ENCODE measurements around the gene FAM20C. TPM values are rescaled to one million over a fixed set of nuclear protein-coding genes. Genes with fewer than 3 reads are reported as not detected.

FAM20C gene
- polyA plus RNA-seq, 6 donors from 2014 or later, result 0.18 TPM; not detected in 5

- Mint-ChIP-seq H3K9me3 (peaks cover 0 to 3% (median 1%) of the 10 kb centered on the region in 7 donors), H3K27ac (no peak overlapping the region), H3K4me3 (no peak overlapping the region), H3K36me3 (no peaks in the 10 kb centered on the region), H3K4me1 (no peaks in the 10 kb centered on the region), H3K27me3 (peaks cover 4 to 22% (median 11%) of the 10 kb centered on the region in 3 donors)
- ATAC-seq (ENCODE audit: low read depth in 2 of 2), result no peak
- no peak for DNase-seq
Measured at GRCh38 chr7:299628-300027, 107.3 kb downstream of the FAM20C start.

GRCh38 chr7:300048-300447 lies 107.7 kb downstream of the FAM20C start:
- Mint-ChIP-seq H3K4me3 (no peak overlapping the region), H3K4me1 (no peaks in the 10 kb centered on the region), H3K9me3 (peaks cover 0 to 4% (median 1%) of the 10 kb centered on the region in 7 donors), H3K27me3 (peaks cover 6 to 18% (median 15%) of the 10 kb centered on the region in 3 donors), H3K27ac (peak overlapping the region in 1 of 6 donors; percentile 41), H3K36me3 (no peaks in the 10 kb centered on the region)
- no peak for DNase-seq
- no peak for ATAC-seq (ENCODE audit: low read depth in 2 of 2)

- Mint-ChIP-seq H3K4me1 (no peaks in the 10 kb centered on the region), H3K36me3 (no peaks in the 10 kb centered on the region), H3K27ac (no peak overlapping the region), H3K4me3 (no peak overlapping the region), H3K27me3 (peaks cover 6 to 15% (median 15%) of the 10 kb centered on the region in 3 donors), H3K9me3 (peaks cover 0 to 4% (median 1%) of the 10 kb centered on the region in 7 donors)
- ATAC-seq (ENCODE audit: low read depth in 2 of 2) (no peak), DNase-seq (no peak)
Measured at GRCh38 chr7:300546-301290, 108.3 kb downstream of the FAM20C start.

GRCh38 chr7:301291-302053 lies 109.1 kb downstream of the FAM20C start:
- Mint-ChIP-seq H3K9me3 (peaks cover 0 to 4% (median 1%) of the 10 kb centered on the region in 7 donors), H3K27ac (no peak overlapping the region), H3K27me3 (peaks cover 6 to 15% (median 13%) of the 10 kb centered on the region in 3 donors), H3K4me3 (no peak overlapping the region), H3K36me3 (no peaks in the 10 kb centered on the region), H3K4me1 (no peaks in the 10 kb centered on the region)
- DNase-seq (no peak), ATAC-seq (ENCODE audit: low read depth in 2 of 2) (no peak)

GRCh38 chr7:302054-302992 lies 110.0 kb downstream of the FAM20C start:
- Mint-ChIP-seq H3K4me3 (no peak overlapping the region), H3K36me3 (peaks cover 0 to 5% of the 10 kb centered on the region in 2 donors), H3K9me3 (peaks cover 1 to 6% (median 3%) of the 10 kb centered on the region in 7 donors)

GRCh38 chr7:303425-303824 lies 111.1 kb downstream of the FAM20C start:
- ATAC-seq (ENCODE audit: low read depth in 2 of 2), result no peak
- Mint-ChIP-seq H3K4me1 (no peaks in the 10 kb centered on the region), H3K9me3 (peaks cover 4 to 13% (median 9%) of the 10 kb centered on the region in 7 donors), H3K27me3 (peaks cover 11 to 27% (median 22%) of the 10 kb centered on the region in 3 donors), H3K27ac (no peak overlapping the region), H3K4me3 (no peak overlapping the region), H3K36me3 (peaks cover 5% of the 10 kb centered on the region in 2 donors)
- no peak for DNase-seq

More at GRCh38 chr7:302054-302992, 110.0 kb downstream of the FAM20C start:
- Mint-ChIP-seq H3K4me1 (no peaks in the 10 kb centered on the region), H3K27me3 (peaks cover 6 to 21% (median 20%) of the 10 kb centered on the region in 3 donors), H3K27ac (no peak overlapping the region)
- DNase-seq (no peak), ATAC-seq (ENCODE audit: low read depth in 2 of 2) (no peak)

GRCh38 chr7:303884-304573 lies 111.7 kb downstream of the FAM20C start:
- DNase-seq, result no peak
- Mint-ChIP-seq H3K27ac (peak overlapping the region in 1 of 6 donors; percentile 71), H3K36me3 (peaks cover 5% of the 10 kb centered on the region in 2 donors), H3K4me1 (no peaks in the 10 kb centered on the region), H3K27me3 (peaks cover 11 to 22% (median 21%) of the 10 kb centered on the region in 3 donors), H3K4me3 (no peak overlapping the region), H3K9me3 (peaks cover 4 to 13% (median 9%) of the 10 kb centered on the region in 7 donors)
- no peak for ATAC-seq (ENCODE audit: low read depth in 2 of 2)

GRCh38 chr7:304574-305409 lies 112.4 kb downstream of the FAM20C start:
- H3K4me3 Mint-ChIP-seq, result no peak overlapping the region
- H3K27ac Mint-ChIP-seq, result no peak overlapping the region
- peaks cover 4 to 19% (median 9%) of the 10 kb centered on the region in 7 donors for H3K9me3 Mint-ChIP-seq
- H3K36me3 Mint-ChIP-seq, result peaks cover 5% of the 10 kb centered on the region in 2 donors
- DNase-seq (no peak), ATAC-seq (ENCODE audit: low read depth in 2 of 2) (no peak)
- no peaks in the 10 kb centered on the region for H3K4me1 Mint-ChIP-seq
- peaks cover 11 to 22% (median 21%) of the 10 kb centered on the region in 3 donors for H3K27me3 Mint-ChIP-seq

GRCh38 chr7:305410-306151 lies 113.2 kb downstream of the FAM20C start:
- no peak overlapping the region for H3K4me3 Mint-ChIP-seq

GRCh38 chr7:307970-308369 lies 115.6 kb downstream of the FAM20C start:
- no peak for DNase-seq
- Mint-ChIP-seq H3K27me3 (peaks cover 17 to 32% (median 30%) of the 10 kb centered on the region in 3 donors), H3K4me1 (no peaks in the 10 kb centered on the region), H3K36me3 (peaks cover 5% of the 10 kb centered on the region in 2 donors), H3K4me3 (no peak overlapping the region), H3K27ac (no peak overlapping the region), H3K9me3 (peaks cover 4 to 19% (median 9%) of the 10 kb centered on the region in 7 donors)
- ATAC-seq (ENCODE audit: low read depth in 2 of 2), result no peak

More at GRCh38 chr7:305410-306151, 113.2 kb downstream of the FAM20C start:
- peaks cover 4 to 19% (median 9%) of the 10 kb centered on the region in 7 donors for H3K9me3 Mint-ChIP-seq
- H3K27me3 Mint-ChIP-seq, result peaks cover 11 to 22% (median 21%) of the 10 kb centered on the region in 3 donors
- H3K36me3 Mint-ChIP-seq, result peaks cover 5% of the 10 kb centered on the region in 2 donors
- no peaks in the 10 kb centered on the region for H3K4me1 Mint-ChIP-seq
- DNase-seq (no peak), ATAC-seq (ENCODE audit: low read depth in 2 of 2) (no peak)
- no peak overlapping the region for H3K27ac Mint-ChIP-seq

GRCh38 chr7:309586-310228 lies 117.3 kb downstream of the FAM20C start:
- DNase-seq, result no peak
- Mint-ChIP-seq H3K4me1 (no peaks in the 10 kb centered on the region), H3K27ac (no peak overlapping the region), H3K4me3 (peak overlapping the region in 1 of 8 donors; percentile 56), H3K9me3 (peaks cover under 1 to 20% (median 7%) of the 10 kb centered on the region in 7 donors), H3K27me3 (peaks cover 21 to 33% (median 29%) of the 10 kb centered on the region in 3 donors), H3K36me3 (peaks cover 5% of the 10 kb centered on the region in 2 donors)
- ATAC-seq (ENCODE audit: low read depth in 2 of 2), result no peak

Measured in naive B cell (primary cell).